ENCODE measurements around the gene CARS2.
"Not testable (repeated sequence)": the region's sequence is repeated elsewhere in the genome, so short reads cannot be mapped to it uniquely, and the experiment has no call there.

CARS2 gene

GRCh38 chr13:110658218-110658911 lies 47.6 kb downstream of the CARS2 start:
- H3K36me3 ChIP-seq (ENCODE audit: control insufficient read depth, insufficient read depth, low read length); H3K9ac ChIP-seq (ENCODE audit: low read depth, low read length); H3K27me3 ChIP-seq (ENCODE audit: control insufficient read depth, insufficient read depth, low read length); H3K4me1 ChIP-seq (ENCODE audit: control insufficient read depth, insufficient read depth, low read length); H3K4me3 ChIP-seq (ENCODE audit: low read depth, low read length); H3K9me3 ChIP-seq (ENCODE audit: control insufficient read depth, insufficient read depth, low read length): not testable (repeated sequence)

- Histone ChIP-seq H3K4me1 (ENCODE audit: control insufficient read depth, insufficient read depth, low read length) (no peaks in the 10 kb centered on the region), H3K4me3 (ENCODE audit: low read depth, low read length) (no peak overlapping the region), H3K9ac (ENCODE audit: low read depth, low read length) (no peak overlapping the region), H3K36me3 (ENCODE audit: control insufficient read depth, insufficient read depth, low read length) (peaks cover 2% of the 10 kb centered on the region), H3K9me3 (ENCODE audit: control insufficient read depth, insufficient read depth, low read length) (no peaks in the 10 kb centered on the region), H3K27me3 (ENCODE audit: control insufficient read depth, insufficient read depth, low read length) (no peaks in the 10 kb centered on the region)
Observed at GRCh38 chr13:110657196-110657595, 48.7 kb downstream of the CARS2 start.

DNA sequence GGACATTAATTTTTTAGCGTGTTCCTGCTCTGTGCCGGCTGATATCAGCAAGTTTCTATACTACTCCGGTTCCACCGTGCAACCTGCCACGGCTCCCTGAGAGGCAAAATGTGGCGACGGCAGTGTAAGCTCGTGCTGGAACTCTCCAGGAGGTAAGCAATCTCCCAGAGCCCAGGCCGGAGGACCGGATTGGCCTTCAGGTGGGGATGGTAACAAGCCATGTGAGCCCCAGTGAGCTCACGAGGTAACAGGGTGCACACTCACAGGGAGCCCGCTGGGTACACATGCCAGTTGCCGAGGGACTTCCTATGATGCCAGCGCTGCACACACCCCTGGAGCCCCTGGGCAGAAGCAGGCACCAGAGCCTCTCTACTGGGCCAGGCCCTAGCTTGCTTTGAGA lies 52.1 kb downstream of the CARS2 start:
- Histone ChIP-seq H3K4me1 (ENCODE audit: control insufficient read depth, insufficient read depth, low read length) (no peaks in the 10 kb centered on the region), H3K4me3 (ENCODE audit: low read depth, low read length) (no peak overlapping the region), H3K9me3 (ENCODE audit: control insufficient read depth, insufficient read depth, low read length) (no peaks in the 10 kb centered on the region), H3K9ac (ENCODE audit: low read depth, low read length) (no peak overlapping the region), H3K36me3 (ENCODE audit: control insufficient read depth, insufficient read depth, low read length) (peaks cover 14% of the 10 kb centered on the region), H3K27me3 (ENCODE audit: control insufficient read depth, insufficient read depth, low read length) (no peaks in the 10 kb centered on the region)

DNA sequence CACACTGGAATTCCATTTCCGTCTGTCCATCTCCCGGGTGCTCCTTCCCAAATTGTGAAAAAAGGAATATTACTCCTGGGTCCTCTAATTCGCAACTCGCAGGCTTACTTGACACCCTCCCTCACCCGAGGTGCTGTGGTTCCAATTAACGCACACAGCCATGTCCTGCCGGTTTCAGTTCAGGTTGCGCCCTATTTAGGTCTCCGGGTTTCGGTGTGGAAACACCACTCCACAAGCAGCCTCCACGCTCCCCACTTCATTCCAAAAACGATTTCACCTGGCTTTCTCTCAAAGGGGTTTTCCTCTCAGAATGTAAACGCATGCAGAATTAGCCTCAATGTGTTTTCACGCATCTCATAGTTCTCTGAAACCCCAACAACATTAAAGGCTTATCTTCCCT lies 52.6 kb downstream of the CARS2 start:
- H3K36me3 ChIP-seq (ENCODE audit: control insufficient read depth, insufficient read depth, low read length): peaks cover 15% of the 10 kb centered on the region
- H3K9me3 ChIP-seq (ENCODE audit: control insufficient read depth, insufficient read depth, low read length): no peaks in the 10 kb centered on the region
- no peaks in the 10 kb centered on the region for H3K4me1 ChIP-seq (ENCODE audit: control insufficient read depth, insufficient read depth, low read length)
- no peaks in the 10 kb centered on the region for H3K27me3 ChIP-seq (ENCODE audit: control insufficient read depth, insufficient read depth, low read length)
- no peak overlapping the region for H3K9ac ChIP-seq (ENCODE audit: low read depth, low read length)
- no peak overlapping the region for H3K4me3 ChIP-seq (ENCODE audit: low read depth, low read length)

GRCh38 chr13:110652764-110653163 lies 53.2 kb downstream of the CARS2 start:
- no peaks in the 10 kb centered on the region for H3K9me3 ChIP-seq (ENCODE audit: control insufficient read depth, insufficient read depth, low read length)
- H3K36me3 ChIP-seq (ENCODE audit: control insufficient read depth, insufficient read depth, low read length): peaks cover 15% of the 10 kb centered on the region
- H3K9ac ChIP-seq (ENCODE audit: low read depth, low read length): no peak overlapping the region
- H3K4me3 ChIP-seq (ENCODE audit: low read depth, low read length): no peak overlapping the region
- no peaks in the 10 kb centered on the region for H3K27me3 ChIP-seq (ENCODE audit: control insufficient read depth, insufficient read depth, low read length)
- no peaks in the 10 kb centered on the region for H3K4me1 ChIP-seq (ENCODE audit: control insufficient read depth, insufficient read depth, low read length)

- H3K27me3 ChIP-seq (ENCODE audit: control insufficient read depth, insufficient read depth, low read length): no peaks in the 10 kb centered on the region
- H3K9ac ChIP-seq (ENCODE audit: low read depth, low read length): no peak overlapping the region
- H3K9me3 ChIP-seq (ENCODE audit: control insufficient read depth, insufficient read depth, low read length): no peaks in the 10 kb centered on the region
- H3K36me3 ChIP-seq (ENCODE audit: control insufficient read depth, insufficient read depth, low read length): peaks cover 15% of the 10 kb centered on the region
- H3K4me1 ChIP-seq (ENCODE audit: control insufficient read depth, insufficient read depth, low read length): no peaks in the 10 kb centered on the region
- no peak overlapping the region for H3K4me3 ChIP-seq (ENCODE audit: low read depth, low read length)
Observed at GRCh38 chr13:110652231-110652730, 53.6 kb downstream of the CARS2 start.

GRCh38 chr13:110651726-110652230 lies 54.1 kb downstream of the CARS2 start:
- peaks cover 15% of the 10 kb centered on the region for H3K36me3 ChIP-seq (ENCODE audit: control insufficient read depth, insufficient read depth, low read length)
- no peak overlapping the region for H3K4me3 ChIP-seq (ENCODE audit: low read depth, low read length)
- no peaks in the 10 kb centered on the region for H3K4me1 ChIP-seq (ENCODE audit: control insufficient read depth, insufficient read depth, low read length)
- H3K9me3 ChIP-seq (ENCODE audit: control insufficient read depth, insufficient read depth, low read length): no peaks in the 10 kb centered on the region
- H3K9ac ChIP-seq (ENCODE audit: low read depth, low read length): no peak overlapping the region
- H3K27me3 ChIP-seq (ENCODE audit: control insufficient read depth, insufficient read depth, low read length): no peaks in the 10 kb centered on the region

DNA sequence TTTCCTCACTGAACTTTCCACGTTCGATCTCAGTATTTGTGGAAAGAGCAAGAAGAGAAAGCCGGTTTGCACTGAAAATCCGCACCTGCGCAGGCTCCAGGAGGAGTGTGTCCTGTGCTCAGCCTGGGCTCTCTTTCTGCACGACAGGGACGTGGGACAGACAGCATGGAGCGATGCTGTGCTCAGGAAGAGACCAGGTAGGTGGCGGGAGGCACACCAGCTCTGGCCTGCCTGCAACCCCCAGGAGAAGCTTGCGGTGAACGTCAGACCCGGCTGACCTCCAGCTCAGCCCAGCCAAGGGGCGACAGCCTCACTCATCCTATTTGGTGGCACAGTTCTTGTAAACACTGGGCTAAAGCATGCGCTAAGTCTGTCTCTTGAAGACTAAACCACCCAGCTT lies 54.6 kb downstream of the CARS2 start:
- Histone ChIP-seq H3K36me3 (ENCODE audit: control insufficient read depth, insufficient read depth, low read length) (peaks cover 15% of the 10 kb centered on the region), H3K4me3 (ENCODE audit: low read depth, low read length) (no peak overlapping the region), H3K27me3 (ENCODE audit: control insufficient read depth, insufficient read depth, low read length) (no peaks in the 10 kb centered on the region), H3K9ac (ENCODE audit: low read depth, low read length) (no peak overlapping the region), H3K4me1 (ENCODE audit: control insufficient read depth, insufficient read depth, low read length) (no peaks in the 10 kb centered on the region), H3K9me3 (ENCODE audit: control insufficient read depth, insufficient read depth, low read length) (no peaks in the 10 kb centered on the region)

GRCh38 chr13:110650436-110650835 lies 55.5 kb downstream of the CARS2 start:
- Histone ChIP-seq H3K4me1 (ENCODE audit: control insufficient read depth, insufficient read depth, low read length) (no peaks in the 10 kb centered on the region), H3K9me3 (ENCODE audit: control insufficient read depth, insufficient read depth, low read length) (no peaks in the 10 kb centered on the region), H3K36me3 (ENCODE audit: control insufficient read depth, insufficient read depth, low read length) (peaks cover 15% of the 10 kb centered on the region), H3K4me3 (ENCODE audit: low read depth, low read length) (no peak overlapping the region), H3K9ac (ENCODE audit: low read depth, low read length) (no peak overlapping the region), H3K27me3 (ENCODE audit: control insufficient read depth, insufficient read depth, low read length) (no peaks in the 10 kb centered on the region)

DNA sequence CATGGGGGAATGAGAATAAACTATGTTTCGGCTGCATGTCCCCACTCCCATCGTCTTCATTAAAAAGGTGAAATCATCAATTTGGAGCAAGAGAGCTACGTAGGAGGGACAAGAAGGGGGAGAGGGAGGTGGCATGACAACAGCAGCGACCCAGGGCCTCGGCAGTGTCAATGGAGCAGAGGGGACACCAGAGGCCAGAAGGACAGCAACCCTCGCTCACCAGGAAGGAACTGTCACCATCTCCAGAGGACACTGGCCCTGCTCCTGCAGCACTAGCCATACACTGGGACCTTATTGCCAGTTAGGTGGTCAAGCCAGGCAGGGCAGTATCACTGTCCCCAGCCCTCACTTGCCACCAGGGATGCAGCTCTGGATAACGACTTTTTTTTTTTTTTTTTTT lies 56.4 kb downstream of the CARS2 start:
- Histone ChIP-seq H3K9ac (ENCODE audit: low read depth, low read length) (no peak overlapping the region), H3K4me1 (ENCODE audit: control insufficient read depth, insufficient read depth, low read length) (peaks cover 5% of the 10 kb centered on the region), H3K9me3 (ENCODE audit: control insufficient read depth, insufficient read depth, low read length) (no peaks in the 10 kb centered on the region), H3K36me3 (ENCODE audit: control insufficient read depth, insufficient read depth, low read length) (peaks cover 15% of the 10 kb centered on the region), H3K4me3 (ENCODE audit: low read depth, low read length) (no peak overlapping the region), H3K27me3 (ENCODE audit: control insufficient read depth, insufficient read depth, low read length) (no peaks in the 10 kb centered on the region)

DNA sequence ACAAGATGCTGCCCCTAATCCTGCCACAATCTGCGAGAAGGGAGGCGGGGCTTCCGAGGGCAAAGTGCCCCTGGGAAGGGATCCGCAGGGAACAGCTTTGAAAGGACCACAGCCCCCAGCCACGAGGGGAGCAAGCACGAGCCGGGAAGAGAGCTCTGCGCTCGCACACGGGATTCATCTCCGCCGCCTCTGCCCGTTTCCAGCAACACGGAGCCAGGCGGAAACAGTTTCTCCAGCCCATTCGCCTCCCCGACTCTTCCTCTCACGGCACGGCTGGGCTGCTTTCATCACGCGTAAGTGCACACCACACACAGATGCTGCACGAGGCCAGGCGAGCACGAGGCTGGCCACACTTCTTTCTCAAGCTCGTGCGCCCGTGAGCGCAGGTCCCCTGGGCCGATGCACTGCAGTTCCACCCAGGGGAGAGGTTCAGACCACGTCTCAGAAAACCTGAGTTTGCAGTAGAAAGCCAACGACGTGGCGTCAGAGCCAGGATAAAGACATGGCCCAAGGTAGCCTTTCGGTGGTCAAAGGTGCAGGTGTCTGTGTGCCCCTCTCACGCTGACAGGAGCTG lies 57.0 kb downstream of the CARS2 start:
- H3K9ac ChIP-seq (ENCODE audit: low read depth, low read length): no peak overlapping the region
- peaks cover 15% of the 10 kb centered on the region for H3K36me3 ChIP-seq (ENCODE audit: control insufficient read depth, insufficient read depth, low read length)
- no peaks in the 10 kb centered on the region for H3K9me3 ChIP-seq (ENCODE audit: control insufficient read depth, insufficient read depth, low read length)
- H3K4me1 ChIP-seq (ENCODE audit: control insufficient read depth, insufficient read depth, low read length): peaks cover 5% of the 10 kb centered on the region
- H3K27me3 ChIP-seq (ENCODE audit: control insufficient read depth, insufficient read depth, low read length): no peaks in the 10 kb centered on the region
- no peak overlapping the region for H3K4me3 ChIP-seq (ENCODE audit: low read depth, low read length)

GRCh38 chr13:110648146-110648819 lies 57.6 kb downstream of the CARS2 start:
- Histone ChIP-seq H3K4me3 (ENCODE audit: low read depth, low read length) (no peak overlapping the region), H3K27me3 (ENCODE audit: control insufficient read depth, insufficient read depth, low read length) (no peaks in the 10 kb centered on the region), H3K36me3 (ENCODE audit: control insufficient read depth, insufficient read depth, low read length) (peaks cover 17% of the 10 kb centered on the region), H3K4me1 (ENCODE audit: control insufficient read depth, insufficient read depth, low read length) (peaks cover 5% of the 10 kb centered on the region), H3K9me3 (ENCODE audit: control insufficient read depth, insufficient read depth, low read length) (no peaks in the 10 kb centered on the region), H3K9ac (ENCODE audit: low read depth, low read length) (no peak overlapping the region)
